Mucosa of gallbladder (tissue), 1 donor: ENCODE data around the gene CHADL. TPM values are rescaled to one million over a fixed set of nuclear protein-coding genes. Genes with fewer than 3 reads are reported as not detected.
A peak's percentile ranks its signal among the peaks of the same experiment; 100 is the strongest.
"Not testable (repeated sequence)": the region's sequence is repeated elsewhere in the genome, so short reads cannot be mapped to it uniquely, and the experiment has no call there.

ENCODE experiments used
- DNase-seq: peaks from one replicate; pipeline ENCODE4 v3.0.0-alpha.2; 2020; ENCODE audit warnings: low spot score
- total RNA-seq: library from RNA; stranded (reverse); gene quantifications from one replicate; pipeline ENCODE4 v1.2.1, GENCODE V29; 2021
- donor health status: DM: no; HTN: no; CAD: no.

CHADL gene
- total RNA-seq, result 5.4 TPM

DNA sequence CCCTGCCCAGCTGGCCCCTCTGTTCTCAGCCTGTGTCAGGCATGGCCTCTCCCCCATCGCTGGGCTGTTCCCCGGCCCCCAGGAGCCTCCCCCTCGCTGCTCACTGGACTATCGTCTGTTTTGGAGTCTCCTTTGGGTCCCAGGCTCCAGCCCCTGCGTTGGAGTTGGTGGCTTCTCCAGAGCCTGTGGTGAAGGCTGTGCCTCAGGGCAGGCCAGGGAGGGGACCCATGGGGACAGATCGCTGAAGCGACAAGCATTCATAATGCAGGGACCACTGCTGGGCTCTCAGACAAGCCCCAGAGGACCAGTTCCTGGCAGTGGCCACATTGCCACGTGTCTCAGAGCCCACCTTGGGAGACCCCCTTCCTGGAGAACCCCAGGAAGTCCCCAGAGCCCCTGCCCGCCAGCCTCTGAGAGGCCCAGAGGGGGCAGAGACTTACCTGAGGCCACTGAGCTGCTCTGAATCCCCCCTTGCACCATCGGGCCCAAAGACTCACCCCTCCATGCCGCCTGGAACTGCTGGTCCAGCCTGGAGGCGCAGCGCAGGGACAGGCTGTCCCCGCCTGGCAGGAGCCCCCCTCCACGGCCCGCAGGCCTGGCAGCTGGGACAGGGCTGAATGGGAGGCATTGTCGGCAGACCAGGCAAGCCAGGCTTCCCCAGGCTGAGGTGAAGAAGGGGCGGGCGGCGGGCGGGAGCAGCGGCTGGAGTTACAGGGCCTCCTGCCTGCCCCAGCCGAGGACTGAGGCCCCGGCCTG lies at the start of gene CHADL:
TSS of gene CHADL (minus strand) at position 555 of the 756 bp plus-strand sequence. CDS start at position 505, 50 bp downstream.
- no peak for DNase-seq

- DNase-seq, result no peak
These were observed 48.9 kb upstream of the CHADL start for GRCh38 chr22:41289671-41290070.

DNA sequence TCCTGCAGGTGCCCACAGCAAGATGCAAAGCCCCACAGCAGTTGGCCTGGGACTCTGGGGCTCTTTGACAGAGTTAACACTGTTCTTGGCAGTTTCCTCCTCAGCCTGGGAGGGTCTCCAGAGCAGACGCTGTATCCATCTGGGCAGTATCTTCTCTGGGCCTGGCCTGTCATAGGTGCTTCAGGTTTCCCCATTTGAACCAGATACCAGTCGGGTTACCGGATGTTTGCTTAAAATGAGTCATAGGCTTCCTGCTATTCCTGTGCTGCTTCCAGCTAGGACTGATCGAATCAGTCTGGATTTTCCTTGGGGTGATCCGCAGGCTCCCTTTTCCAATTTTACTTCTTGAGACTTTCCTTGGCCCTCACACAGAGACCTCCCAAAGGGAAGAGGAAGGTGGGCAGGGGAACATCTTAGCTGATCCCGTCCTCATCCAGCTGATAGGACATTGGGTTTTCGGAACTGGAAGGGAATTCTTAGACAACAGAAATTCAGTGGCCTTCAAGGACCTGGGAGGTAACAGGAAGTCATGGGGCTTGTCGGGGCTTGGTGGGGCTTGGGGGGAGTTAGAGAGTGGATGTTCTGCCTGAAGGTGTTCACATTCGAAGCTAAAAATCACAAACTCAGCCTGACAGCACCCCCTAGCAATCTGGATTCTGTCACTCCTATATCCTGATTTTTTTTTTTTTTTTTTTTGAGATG lies 47.7 kb upstream of the CHADL start:
- peak; percentile 68 for DNase-seq

GRCh38 chr22:41286639-41287091 lies 45.9 kb upstream of the CHADL start:
- no peak for DNase-seq

GRCh38 chr22:41285820-41286638 lies 45.3 kb upstream of the CHADL start, which contains the start of gene RANGAP1:
Gene RANGAP1 (minus strand): TSS chr22:41286187. CDS start chr22:41281044, 5,143 bp downstream.
- peak; percentile 99 for DNase-seq

DNA sequence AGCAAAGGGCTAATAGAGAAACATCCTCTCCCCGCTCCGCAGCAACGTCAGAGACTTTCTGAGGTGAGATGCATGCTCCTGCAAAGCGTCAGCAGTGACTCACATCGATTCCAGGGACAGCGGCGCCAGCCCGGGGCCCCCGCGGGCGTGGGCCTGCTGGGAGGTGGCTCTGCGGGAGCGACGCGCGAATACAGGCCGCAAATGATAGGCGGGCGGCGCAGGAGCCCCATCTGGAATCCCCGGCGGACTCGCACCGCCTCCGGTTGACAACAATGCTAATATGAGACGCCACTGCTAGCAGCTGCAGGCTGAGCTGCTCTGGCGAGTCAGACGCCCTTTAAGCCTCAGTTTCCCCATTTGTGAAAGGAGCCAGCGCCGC lies 44.7 kb upstream of the CHADL start:
- peak; percentile 52 for DNase-seq

- peak; percentile 29 for DNase-seq
These were observed 43.7 kb upstream of the CHADL start for GRCh38 chr22:41284465-41284864.

GRCh38 chr22:41280854-41281253 lies 40.1 kb upstream of the CHADL start:
- no peak for DNase-seq

DNA sequence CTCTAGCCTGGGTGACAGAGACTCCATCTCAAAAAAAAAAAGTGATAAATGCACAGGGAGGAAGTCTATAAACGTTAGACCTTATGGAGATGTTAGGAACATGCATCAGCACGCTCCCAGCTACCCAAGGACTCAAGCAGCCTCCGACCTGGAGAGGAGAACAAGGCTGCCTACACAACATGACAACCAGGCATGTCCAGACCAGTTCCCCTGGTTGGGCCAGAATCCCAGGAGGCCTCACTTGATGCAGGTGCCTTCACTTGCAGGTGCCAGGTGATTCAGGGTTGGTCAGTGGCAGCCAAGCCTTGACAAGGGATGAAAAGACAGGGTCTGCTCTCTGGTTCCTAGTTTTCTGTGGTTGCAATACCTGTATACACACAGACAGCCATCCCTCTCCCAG lies 39.3 kb upstream of the CHADL start:
- no peak for DNase-seq

DNA sequence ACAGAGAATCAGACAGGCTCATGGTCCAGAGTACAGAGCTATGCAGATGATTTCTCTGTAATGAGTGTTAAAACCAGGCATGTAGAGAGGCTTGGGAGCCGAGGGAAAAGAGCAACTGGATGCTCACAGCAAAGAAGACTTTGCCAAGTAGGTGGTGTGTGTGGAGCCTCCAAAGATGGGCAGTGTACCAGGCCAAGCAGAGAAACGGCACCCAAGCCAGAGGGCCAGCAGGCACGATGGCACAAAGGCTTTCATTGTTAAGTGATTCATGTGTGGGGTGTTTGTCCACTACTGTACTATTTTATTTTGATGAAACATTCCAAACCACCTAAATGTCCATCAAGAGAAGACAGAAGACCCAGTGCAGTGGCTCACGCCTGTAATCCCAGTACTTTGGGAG lies 34.1 kb upstream of the CHADL start:
- DNase-seq, result no peak

DNA sequence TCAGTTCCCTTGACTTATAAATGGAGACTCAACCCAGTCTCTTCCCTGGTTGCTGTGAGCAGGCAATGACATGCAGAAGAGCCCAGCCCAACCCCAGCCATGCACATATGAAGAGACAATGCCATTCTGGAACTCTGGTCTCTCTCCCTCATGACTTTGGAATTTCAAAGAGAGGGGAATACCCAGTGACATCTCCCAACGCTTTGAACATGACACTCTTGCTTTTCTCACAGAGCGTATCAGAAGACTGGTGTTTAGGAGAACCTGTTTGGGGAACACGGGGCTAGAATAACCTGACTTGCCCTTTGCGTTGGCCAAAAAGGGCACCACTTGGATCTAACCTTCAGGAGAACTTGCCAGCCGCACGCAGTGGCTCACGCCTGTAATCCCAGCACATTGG lies 32.4 kb upstream of the CHADL start:
- DNase-seq, result no peak

- no peak for DNase-seq
These were observed 31.1 kb upstream of the CHADL start for GRCh38 chr22:41271787-41272186.

- no peak for DNase-seq
These were observed 27.2 kb upstream of the CHADL start for GRCh38 chr22:41267958-41268357.

DNA sequence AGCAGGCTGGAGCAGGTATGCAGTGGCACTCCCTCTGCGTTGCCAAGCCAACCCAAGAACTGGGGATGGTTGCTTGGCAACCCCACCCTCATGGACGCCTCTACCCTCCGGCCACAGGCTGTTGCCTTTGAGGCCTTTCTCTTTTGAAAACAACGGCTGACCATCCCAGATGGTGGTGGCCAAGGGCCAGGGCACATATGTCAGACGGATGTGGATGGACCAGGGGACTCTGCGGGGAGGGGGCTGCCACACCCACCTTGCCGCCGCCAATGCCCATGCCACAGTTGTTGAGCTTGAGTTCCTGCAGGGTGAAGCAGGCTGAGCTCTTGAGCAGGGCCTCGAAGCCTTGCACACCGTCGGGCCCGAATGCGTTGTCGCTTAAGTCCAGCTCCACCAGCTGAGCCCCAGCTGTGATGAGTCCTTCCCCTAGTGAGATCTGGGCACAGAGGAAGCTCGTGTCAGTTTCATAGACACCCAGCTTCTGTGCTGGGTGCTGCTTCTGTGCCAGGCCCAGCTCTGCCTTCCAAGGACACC lies 23.7 kb upstream of the CHADL start:
- no peak for DNase-seq

- no peak for DNase-seq
These were observed 23.0 kb upstream of the CHADL start for GRCh38 chr22:41263704-41264103.

DNA sequence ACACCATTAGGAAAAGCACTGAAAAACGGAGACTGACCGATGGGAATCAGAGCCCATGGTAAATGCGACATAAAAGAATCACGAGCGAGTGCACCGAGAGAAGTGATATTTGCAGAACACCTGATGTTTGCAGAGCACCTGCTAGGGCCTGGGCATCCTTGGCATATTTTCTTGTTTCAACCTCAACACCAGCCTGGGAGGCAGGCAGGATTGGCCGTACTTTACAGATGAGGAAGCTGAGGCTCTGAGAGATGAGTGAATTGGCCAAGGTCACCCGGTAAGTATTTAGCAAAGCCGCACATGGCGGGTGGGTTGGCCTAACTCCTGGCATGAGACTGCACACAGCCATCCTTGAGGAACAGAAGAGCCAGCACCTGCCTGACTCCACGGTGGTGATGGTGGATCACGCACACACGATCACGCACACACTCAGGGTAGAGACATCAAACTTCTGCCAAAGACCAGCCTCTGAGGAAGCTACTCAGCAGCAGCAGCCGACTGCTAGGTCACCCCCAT lies 21.6 kb upstream of the CHADL start:
- DNase-seq, result no peak

DNA sequence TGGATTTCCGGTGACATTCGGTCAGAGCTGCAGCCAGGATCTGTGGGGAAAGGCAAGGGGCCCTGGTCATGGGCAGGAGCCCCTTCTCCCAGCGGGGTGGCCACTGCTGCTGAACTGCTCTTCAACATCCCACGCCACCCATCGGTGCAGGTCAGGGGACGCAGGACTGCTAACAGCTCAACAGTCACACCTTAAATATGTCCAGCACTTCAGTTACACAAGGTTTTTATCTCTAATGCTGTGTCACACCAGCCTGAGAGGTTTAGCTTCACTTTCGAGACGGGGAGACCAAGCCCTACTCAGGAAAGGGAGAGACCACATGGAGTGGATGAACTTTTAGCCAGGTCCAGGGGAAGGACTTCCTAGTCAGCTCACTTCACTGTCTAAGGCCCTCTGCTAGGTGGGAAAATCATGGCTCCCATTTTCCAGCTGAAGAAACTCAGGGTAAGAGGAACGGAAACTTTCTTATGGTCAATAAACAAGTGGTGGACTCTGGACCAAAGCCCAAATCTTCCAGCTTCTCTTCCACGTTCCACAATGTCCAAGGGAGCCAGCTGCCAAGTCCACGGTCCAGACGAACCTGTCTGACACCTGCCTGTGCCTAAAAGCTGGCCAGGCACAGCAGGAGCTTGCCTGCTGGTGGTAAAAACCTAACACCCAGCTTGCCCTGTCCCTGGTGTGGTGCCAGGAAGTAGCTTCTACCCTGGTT lies 21.0 kb upstream of the CHADL start:
- DNase-seq, result no peak

DNA sequence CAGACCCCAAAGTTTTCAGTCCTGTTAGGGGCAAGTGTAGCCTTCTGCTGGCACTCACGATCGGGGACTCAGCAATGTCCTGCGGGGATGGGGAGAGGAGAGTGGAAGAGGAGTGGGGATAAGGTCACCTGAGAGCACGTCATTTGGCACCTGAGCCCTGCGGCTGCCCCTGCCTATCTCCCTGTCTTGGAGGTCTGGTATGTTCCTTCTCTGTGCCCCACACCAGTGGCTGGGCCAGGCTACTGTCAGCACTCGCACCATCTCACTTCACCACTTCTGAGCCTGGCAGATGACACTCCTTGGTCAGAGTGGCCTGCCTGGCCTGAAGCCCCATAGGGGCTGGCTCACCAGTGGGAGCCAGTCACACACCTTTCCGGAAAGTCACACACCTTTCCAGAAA lies 20.1 kb upstream of the CHADL start:
- DNase-seq, result no peak

DNA sequence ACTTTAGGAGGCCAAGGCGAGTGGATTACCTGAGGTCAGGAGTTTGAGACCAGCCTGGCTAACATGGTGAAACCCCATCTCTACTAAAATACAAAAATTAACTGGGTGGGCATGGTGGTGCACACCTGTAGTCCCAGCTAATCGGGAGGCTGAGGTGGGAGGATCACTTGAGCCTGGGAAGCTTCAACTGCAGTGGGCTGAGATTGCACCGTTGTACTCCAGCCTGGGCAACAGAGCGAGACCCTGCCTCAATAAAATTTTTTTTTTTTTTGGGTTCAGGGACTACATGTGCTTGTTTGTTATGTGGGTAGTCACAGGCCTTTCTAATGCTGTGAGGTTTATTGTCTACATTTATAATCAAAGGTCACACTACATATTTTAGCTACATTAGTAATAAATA lies 19.0 kb upstream of the CHADL start:
- not testable (repeated sequence) for DNase-seq

DNA sequence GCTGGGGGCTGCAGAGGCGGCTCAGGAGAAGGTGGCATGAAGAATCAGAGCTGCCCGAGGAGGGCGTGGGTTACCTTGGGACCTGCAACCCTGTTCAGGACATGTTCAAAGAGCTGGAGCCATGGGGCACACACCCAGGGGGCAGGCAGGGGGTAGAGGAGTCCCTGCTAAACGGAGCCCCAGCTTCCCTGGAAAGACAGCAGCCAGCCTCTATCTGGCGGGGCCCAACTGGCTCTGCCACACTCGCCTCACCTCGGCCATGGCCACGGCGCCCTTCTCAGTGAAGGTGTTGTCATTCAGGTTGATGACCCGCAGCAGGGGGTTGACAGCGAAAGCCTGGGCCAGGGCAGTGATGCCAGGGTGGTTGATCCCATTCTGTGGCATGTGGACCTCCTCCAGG lies 17.0 kb upstream of the CHADL start:
- no peak for DNase-seq
